Measurements from ENCODE around the gene GRB10. TPM values are rescaled to one million over a fixed set of nuclear protein-coding genes. Genes with fewer than 3 reads are reported as not detected.

Gene GRB10
- total and polyA plus RNA-seq, 2 experiments from 2014 or later, result 35.0 to 154 TPM

DNA sequence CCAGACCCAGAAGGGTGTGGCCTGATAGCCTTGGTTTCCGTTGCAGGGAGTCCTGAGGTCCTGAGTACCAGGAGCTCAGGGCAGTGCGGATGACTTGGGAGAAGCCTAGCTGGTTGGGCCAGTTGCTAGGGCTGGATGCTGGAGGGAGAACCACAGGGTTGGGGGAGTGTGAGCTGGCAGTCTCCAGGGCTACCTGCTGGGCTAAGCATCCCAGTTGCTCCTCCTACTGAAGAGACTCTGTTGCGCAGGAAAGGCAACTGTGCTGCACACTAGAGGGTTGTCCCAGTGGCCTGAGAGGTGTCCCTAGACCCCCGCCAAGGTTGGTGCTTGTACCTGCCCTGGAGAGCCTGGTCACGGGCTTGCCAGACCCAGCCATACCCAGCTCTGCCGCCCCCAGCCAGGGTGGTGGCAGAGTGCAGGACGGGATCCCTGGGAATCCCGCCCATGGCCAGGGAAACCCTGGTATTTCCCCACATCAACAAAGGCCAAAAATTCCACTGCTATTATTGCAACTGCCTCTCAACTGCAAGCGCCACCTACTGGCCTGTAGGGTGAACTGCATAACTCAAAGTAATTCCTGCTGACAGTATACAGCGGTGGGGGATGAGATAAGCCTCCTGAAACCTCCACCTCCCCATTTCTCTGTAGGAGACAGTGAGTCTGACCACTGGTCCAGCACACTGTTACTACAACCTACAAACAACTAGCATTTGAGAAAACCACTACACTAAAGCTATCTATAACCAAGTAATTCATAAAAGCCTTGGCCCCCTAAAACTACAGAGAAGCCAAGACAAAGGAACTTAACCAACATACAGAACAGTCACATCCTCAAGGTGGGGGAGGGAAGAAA lies 149.9 kb downstream of the GRB10 start:
- Histone ChIP-seq H3K36me3 (ENCODE audit: insufficient read depth) (no peaks in the 10 kb centered on the region), H3F3A (replicated peaks; ENCODE audit: low read depth) (no peaks in the 10 kb centered on the region), H3K9me2 (ENCODE audit: insufficient read depth) (no peaks in the 10 kb centered on the region), H3K4me3 (no peak overlapping the region), H4K20me1 (replicated peaks; ENCODE audit: insufficient read depth) (peaks cover 47% of the 10 kb centered on the region), H3K4me2 (peak overlapping the region; percentile 44; the same call in 1 of the 2 replicates), H3K4me1 (ENCODE audit: insufficient read depth) (peaks cover 29% of the 10 kb centered on the region), H3K27ac (ENCODE audit: low read depth) (peak overlapping the region; percentile 42; the same call in 1 of the 2 replicates), H3K79me2 (replicated peaks; ENCODE audit: insufficient read depth) (peaks cover 85% of the 10 kb centered on the region), H2AFZ (no peak overlapping the region), H3K27me3 (ENCODE audit: insufficient read depth) (no peaks in the 10 kb centered on the region)
- Mint-ChIP-seq H3K4me3 (no peak overlapping the region), H3K27me3 (ENCODE audit: insufficient read depth, low read depth, poor library complexity) (peaks cover 6% of the 10 kb centered on the region), H3K36me3 (ENCODE audit: low read depth) (peaks cover 17% of the 10 kb centered on the region; the same call in 2 of the 3 replicates), H3K27ac (no peak overlapping the region; the same call in none of the 2 replicates), H3K9me3 (peaks cover 4% of the 10 kb centered on the region; the same call in 2 of the 3 replicates), H3K4me1 (peaks cover 45% of the 10 kb centered on the region)
- no peak for TF ChIP-seq POLR2AphosphoS5 (IDR thresholded peaks at IDR 0.05; ENCODE audit: low read depth)
- TF ChIP-seq, protein P1, sequence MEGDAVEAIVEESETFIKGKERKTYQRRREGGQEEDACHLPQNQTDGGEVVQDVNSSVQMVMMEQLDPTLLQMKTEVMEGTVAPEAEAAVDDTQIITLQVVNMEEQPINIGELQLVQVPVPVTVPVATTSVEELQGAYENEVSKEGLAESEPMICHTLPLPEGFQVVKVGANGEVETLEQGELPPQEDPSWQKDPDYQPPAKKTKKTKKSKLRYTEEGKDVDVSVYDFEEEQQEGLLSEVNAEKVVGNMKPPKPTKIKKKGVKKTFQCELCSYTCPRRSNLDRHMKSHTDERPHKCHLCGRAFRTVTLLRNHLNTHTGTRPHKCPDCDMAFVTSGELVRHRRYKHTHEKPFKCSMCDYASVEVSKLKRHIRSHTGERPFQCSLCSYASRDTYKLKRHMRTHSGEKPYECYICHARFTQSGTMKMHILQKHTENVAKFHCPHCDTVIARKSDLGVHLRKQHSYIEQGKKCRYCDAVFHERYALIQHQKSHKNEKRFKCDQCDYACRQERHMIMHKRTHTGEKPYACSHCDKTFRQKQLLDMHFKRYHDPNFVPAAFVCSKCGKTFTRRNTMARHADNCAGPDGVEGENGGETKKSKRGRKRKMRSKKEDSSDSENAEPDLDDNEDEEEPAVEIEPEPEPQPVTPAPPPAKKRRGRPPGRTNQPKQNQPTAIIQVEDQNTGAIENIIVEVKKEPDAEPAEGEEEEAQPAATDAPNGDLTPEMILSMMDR (conservative IDR thresholded peaks at IDR 0.05; ENCODE audit: low read depth in 2 of 2), result peak; percentile 81 to 93
- ATAC-seq (peak; percentile 73), DNase-seq (ENCODE audit: low spot score) (peak; percentile 91)

DNA sequence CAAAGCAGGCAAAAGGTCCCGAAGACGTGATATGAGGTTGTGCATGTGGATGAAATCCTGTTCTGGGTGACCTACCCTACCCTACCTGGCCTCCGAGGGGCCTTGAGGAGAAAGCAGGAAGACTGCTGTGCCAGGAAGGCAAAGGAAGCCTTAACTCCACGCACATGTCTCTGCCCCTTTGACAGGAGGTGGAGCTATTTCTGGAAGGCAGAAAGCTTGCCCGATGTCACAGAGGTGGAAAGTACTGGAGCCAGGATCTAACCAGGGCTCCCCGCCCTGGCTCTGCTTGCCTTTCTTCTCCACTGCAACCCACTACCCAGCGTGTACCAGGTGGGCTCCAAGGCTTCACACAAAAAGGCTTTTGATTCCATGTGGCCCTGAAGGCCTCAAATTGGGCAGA lies 151.1 kb downstream of the GRB10 start:
- peaks cover 16% of the 10 kb centered on the region for H3K36me3 Mint-ChIP-seq (ENCODE audit: low read depth)
- Histone ChIP-seq H3K4me3 (no peak overlapping the region), H3K4me1 (ENCODE audit: insufficient read depth) (peaks cover 29% of the 10 kb centered on the region), H3K27me3 (ENCODE audit: insufficient read depth) (no peaks in the 10 kb centered on the region), H3K79me2 (replicated peaks; ENCODE audit: insufficient read depth) (peaks cover 81% of the 10 kb centered on the region), H4K20me1 (replicated peaks; ENCODE audit: insufficient read depth) (peaks cover 47% of the 10 kb centered on the region), H2AFZ (no peak overlapping the region), H3K27ac (ENCODE audit: low read depth) (no peak overlapping the region), H3K4me2 (no peak overlapping the region), H3K36me3 (ENCODE audit: insufficient read depth) (no peaks in the 10 kb centered on the region), H3F3A (replicated peaks; ENCODE audit: low read depth) (no peaks in the 10 kb centered on the region), H3K9me2 (ENCODE audit: insufficient read depth) (no peaks in the 10 kb centered on the region)
- peaks cover 47% of the 10 kb centered on the region for H3K4me1 Mint-ChIP-seq
- ATAC-seq (no peak), DNase-seq (ENCODE audit: low spot score) (no peak)
- H3K27ac Mint-ChIP-seq, result no peak overlapping the region
- no peak overlapping the region for H3K4me3 Mint-ChIP-seq
- H3K27me3 Mint-ChIP-seq (ENCODE audit: insufficient read depth, low read depth, poor library complexity), result peaks cover 9% of the 10 kb centered on the region
- H3K9me3 Mint-ChIP-seq, result peaks cover 4% of the 10 kb centered on the region; the same call in 2 of the 3 replicates
- TF ChIP-seq, protein P1 (conservative IDR thresholded peaks at IDR 0.05; ENCODE audit: low read depth in 2 of 2), result no peak
- TF ChIP-seq STAT1 (IDR thresholded peaks at IDR 0.05; ENCODE audit: unreplicated experiment) (no peak), ZNF114 (CRISPR knock-in tag; IDR thresholded peaks at IDR 0.05) (no peak), EZH2 (IDR thresholded peaks at IDR 0.05; ENCODE audit: low read depth, unreplicated experiment) (no peak)
- TF ChIP-seq, protein P2, sequence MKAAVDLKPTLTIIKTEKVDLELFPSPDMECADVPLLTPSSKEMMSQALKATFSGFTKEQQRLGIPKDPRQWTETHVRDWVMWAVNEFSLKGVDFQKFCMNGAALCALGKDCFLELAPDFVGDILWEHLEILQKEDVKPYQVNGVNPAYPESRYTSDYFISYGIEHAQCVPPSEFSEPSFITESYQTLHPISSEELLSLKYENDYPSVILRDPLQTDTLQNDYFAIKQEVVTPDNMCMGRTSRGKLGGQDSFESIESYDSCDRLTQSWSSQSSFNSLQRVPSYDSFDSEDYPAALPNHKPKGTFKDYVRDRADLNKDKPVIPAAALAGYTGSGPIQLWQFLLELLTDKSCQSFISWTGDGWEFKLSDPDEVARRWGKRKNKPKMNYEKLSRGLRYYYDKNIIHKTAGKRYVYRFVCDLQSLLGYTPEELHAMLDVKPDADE (IDR thresholded peaks at IDR 0.05), result no peak
- TF ChIP-seq, protein P3, sequence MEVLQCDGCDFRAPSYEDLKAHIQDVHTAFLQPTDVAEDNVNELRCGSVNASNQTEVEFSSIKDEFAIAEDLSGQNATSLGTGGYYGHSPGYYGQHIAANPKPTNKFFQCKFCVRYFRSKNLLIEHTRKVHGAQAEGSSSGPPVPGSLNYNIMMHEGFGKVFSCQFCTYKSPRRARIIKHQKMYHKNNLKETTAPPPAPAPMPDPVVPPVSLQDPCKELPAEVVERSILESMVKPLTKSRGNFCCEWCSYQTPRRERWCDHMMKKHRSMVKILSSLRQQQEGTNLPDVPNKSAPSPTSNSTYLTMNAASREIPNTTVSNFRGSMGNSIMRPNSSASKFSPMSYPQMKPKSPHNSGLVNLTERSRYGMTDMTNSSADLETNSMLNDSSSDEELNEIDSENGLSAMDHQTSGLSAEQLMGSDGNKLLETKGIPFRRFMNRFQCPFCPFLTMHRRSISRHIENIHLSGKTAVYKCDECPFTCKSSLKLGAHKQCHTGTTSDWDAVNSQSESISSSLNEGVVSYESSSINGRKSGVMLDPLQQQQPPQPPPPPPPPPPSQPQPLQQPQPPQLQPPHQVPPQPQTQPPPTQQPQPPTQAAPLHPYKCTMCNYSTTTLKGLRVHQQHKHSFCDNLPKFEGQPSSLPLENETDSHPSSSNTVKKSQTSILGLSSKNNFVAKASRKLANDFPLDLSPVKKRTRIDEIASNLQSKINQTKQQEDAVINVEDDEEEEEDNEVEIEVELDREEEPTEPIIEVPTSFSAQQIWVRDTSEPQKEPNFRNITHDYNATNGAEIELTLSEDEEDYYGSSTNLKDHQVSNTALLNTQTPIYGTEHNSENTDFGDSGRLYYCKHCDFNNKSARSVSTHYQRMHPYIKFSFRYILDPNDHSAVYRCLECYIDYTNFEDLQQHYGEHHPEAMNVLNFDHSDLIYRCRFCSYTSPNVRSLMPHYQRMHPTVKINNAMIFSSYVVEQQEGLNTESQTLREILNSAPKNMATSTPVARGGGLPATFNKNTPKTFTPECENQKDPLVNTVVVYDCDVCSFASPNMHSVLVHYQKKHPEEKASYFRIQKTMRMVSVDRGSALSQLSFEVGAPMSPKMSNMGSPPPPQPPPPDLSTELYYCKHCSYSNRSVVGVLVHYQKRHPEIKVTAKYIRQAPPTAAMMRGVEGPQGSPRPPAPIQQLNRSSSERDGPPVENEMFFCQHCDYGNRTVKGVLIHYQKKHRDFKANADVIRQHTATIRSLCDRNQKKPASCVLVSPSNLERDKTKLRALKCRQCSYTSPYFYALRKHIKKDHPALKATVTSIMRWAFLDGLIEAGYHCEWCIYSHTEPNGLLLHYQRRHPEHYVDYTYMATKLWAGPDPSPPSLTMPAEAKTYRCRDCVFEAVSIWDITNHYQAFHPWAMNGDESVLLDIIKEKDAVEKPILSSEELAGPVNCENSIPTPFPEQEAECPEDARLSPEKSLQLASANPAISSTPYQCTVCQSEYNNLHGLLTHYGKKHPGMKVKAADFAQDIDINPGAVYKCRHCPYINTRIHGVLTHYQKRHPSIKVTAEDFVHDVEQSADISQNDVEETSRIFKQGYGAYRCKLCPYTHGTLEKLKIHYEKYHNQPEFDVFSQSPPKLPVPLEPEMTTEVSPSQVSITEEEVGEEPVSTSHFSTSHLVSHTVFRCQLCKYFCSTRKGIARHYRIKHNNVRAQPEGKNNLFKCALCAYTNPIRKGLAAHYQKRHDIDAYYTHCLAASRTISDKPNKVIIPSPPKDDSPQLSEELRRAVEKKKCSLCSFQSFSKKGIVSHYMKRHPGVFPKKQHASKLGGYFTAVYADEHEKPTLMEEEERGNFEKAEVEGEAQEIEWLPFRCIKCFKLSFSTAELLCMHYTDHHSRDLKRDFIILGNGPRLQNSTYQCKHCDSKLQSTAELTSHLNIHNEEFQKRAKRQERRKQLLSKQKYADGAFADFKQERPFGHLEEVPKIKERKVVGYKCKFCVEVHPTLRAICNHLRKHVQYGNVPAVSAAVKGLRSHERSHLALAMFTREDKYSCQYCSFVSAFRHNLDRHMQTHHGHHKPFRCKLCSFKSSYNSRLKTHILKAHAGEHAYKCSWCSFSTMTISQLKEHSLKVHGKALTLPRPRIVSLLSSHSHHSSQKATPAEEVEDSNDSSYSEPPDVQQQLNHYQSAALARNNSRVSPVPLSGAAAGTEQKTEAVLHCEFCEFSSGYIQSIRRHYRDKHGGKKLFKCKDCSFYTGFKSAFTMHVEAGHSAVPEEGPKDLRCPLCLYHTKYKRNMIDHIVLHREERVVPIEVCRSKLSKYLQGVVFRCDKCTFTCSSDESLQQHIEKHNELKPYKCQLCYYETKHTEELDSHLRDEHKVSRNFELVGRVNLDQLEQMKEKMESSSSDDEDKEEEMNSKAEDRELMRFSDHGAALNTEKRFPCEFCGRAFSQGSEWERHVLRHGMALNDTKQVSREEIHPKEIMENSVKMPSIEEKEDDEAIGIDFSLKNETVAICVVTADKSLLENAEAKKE (CRISPR knock-in tag; IDR thresholded peaks at IDR 0.05), result no peak

Data from GM23338 (cell line).